ENCODE measurements around the gene RCOR2.

RCOR2 gene

GRCh38 chr11:63920126-63920938, 3.4 kb upstream of the RCOR2 start:
- H3K27me3 ChIP-seq (ENCODE audit: control insufficient read depth, insufficient read depth, low read length): peaks cover 9% of the 10 kb centered on the region
- H3K4me3 ChIP-seq (ENCODE audit: low read depth, low read length): peak overlapping the region; percentile 87
- H3K9ac ChIP-seq (ENCODE audit: low read depth, low read length): peak overlapping the region; percentile 99
- H3K36me3 ChIP-seq (ENCODE audit: control insufficient read depth, insufficient read depth, low read length): peaks cover 3% of the 10 kb centered on the region
- H3K9me3 ChIP-seq (ENCODE audit: control insufficient read depth, insufficient read depth, low read length): no peaks in the 10 kb centered on the region
- peaks cover 8% of the 10 kb centered on the region for H3K4me1 ChIP-seq (ENCODE audit: control insufficient read depth, insufficient read depth, low read length)

GRCh38 chr11:63919267-63920125, 2.5 kb upstream of the RCOR2 start:
- Histone ChIP-seq H3K27me3 (ENCODE audit: control insufficient read depth, insufficient read depth, low read length) (peaks cover 5% of the 10 kb centered on the region), H3K36me3 (ENCODE audit: control insufficient read depth, insufficient read depth, low read length) (peaks cover 9% of the 10 kb centered on the region), H3K4me3 (ENCODE audit: low read depth, low read length) (peak overlapping the region; percentile 87), H3K9ac (ENCODE audit: low read depth, low read length) (peak overlapping the region; percentile 99), H3K9me3 (ENCODE audit: control insufficient read depth, insufficient read depth, low read length) (no peaks in the 10 kb centered on the region), H3K4me1 (ENCODE audit: control insufficient read depth, insufficient read depth, low read length) (peaks cover 8% of the 10 kb centered on the region)

GRCh38 chr11:63918507-63919191, 1.7 kb upstream of the RCOR2 start:
- peaks cover 5% of the 10 kb centered on the region for H3K27me3 ChIP-seq (ENCODE audit: control insufficient read depth, insufficient read depth, low read length)
- peak overlapping the region; percentile 60 for H3K4me3 ChIP-seq (ENCODE audit: low read depth, low read length)
- H3K9ac ChIP-seq (ENCODE audit: low read depth, low read length): peak overlapping the region; percentile 83
- H3K4me1 ChIP-seq (ENCODE audit: control insufficient read depth, insufficient read depth, low read length): peaks cover 8% of the 10 kb centered on the region
- H3K36me3 ChIP-seq (ENCODE audit: control insufficient read depth, insufficient read depth, low read length): peaks cover 18% of the 10 kb centered on the region
- H3K9me3 ChIP-seq (ENCODE audit: control insufficient read depth, insufficient read depth, low read length): no peaks in the 10 kb centered on the region

- no peaks in the 10 kb centered on the region for H3K27me3 ChIP-seq (ENCODE audit: control insufficient read depth, insufficient read depth, low read length)
- H3K36me3 ChIP-seq (ENCODE audit: control insufficient read depth, insufficient read depth, low read length): peaks cover 22% of the 10 kb centered on the region
- H3K4me1 ChIP-seq (ENCODE audit: control insufficient read depth, insufficient read depth, low read length): peaks cover 8% of the 10 kb centered on the region
- H3K9ac ChIP-seq (ENCODE audit: low read depth, low read length): peak overlapping the region; percentile 83
- peak overlapping the region; percentile 71 for H3K4me3 ChIP-seq (ENCODE audit: low read depth, low read length)
- no peaks in the 10 kb centered on the region for H3K9me3 ChIP-seq (ENCODE audit: control insufficient read depth, insufficient read depth, low read length)
Measured at GRCh38 chr11:63917692-63918506, 935 bp upstream of the RCOR2 start.

- Histone ChIP-seq H3K27me3 (ENCODE audit: control insufficient read depth, insufficient read depth, low read length) (no peaks in the 10 kb centered on the region), H3K36me3 (ENCODE audit: control insufficient read depth, insufficient read depth, low read length) (peaks cover 30% of the 10 kb centered on the region), H3K9me3 (ENCODE audit: control insufficient read depth, insufficient read depth, low read length) (no peaks in the 10 kb centered on the region), H3K4me3 (ENCODE audit: low read depth, low read length) (peak overlapping the region; percentile 87), H3K4me1 (ENCODE audit: control insufficient read depth, insufficient read depth, low read length) (peaks cover 5% of the 10 kb centered on the region), H3K9ac (ENCODE audit: low read depth, low read length) (peak overlapping the region; percentile 81)
Measured at GRCh38 chr11:63915961-63916836, 765 bp downstream of the RCOR2 start.

GRCh38 chr11:63914896-63915691, 1.9 kb downstream of the RCOR2 start:
- Histone ChIP-seq H3K4me3 (ENCODE audit: low read depth, low read length) (peak overlapping the region; percentile 87), H3K9ac (ENCODE audit: low read depth, low read length) (peak overlapping the region; percentile 47), H3K27me3 (ENCODE audit: control insufficient read depth, insufficient read depth, low read length) (no peaks in the 10 kb centered on the region), H3K4me1 (ENCODE audit: control insufficient read depth, insufficient read depth, low read length) (peaks cover 7% of the 10 kb centered on the region), H3K36me3 (ENCODE audit: control insufficient read depth, insufficient read depth, low read length) (peaks cover 30% of the 10 kb centered on the region), H3K9me3 (ENCODE audit: control insufficient read depth, insufficient read depth, low read length) (no peaks in the 10 kb centered on the region)

- H3K4me1 ChIP-seq (ENCODE audit: control insufficient read depth, insufficient read depth, low read length): peaks cover 6% of the 10 kb centered on the region
Measured at GRCh38 chr11:63913866-63914830, 2.8 kb downstream of the RCOR2 start.

GRCh38 chr11:63912678-63913077, 4.3 kb downstream of the RCOR2 start:
- H3K4me3 ChIP-seq (ENCODE audit: low read depth, low read length): no peak overlapping the region
- no peaks in the 10 kb centered on the region for H3K9me3 ChIP-seq (ENCODE audit: control insufficient read depth, insufficient read depth, low read length)
- peaks cover 36% of the 10 kb centered on the region for H3K36me3 ChIP-seq (ENCODE audit: control insufficient read depth, insufficient read depth, low read length)
- no peaks in the 10 kb centered on the region for H3K27me3 ChIP-seq (ENCODE audit: control insufficient read depth, insufficient read depth, low read length)
- no peak overlapping the region for H3K9ac ChIP-seq (ENCODE audit: low read depth, low read length)
- peaks cover 13% of the 10 kb centered on the region for H3K4me1 ChIP-seq (ENCODE audit: control insufficient read depth, insufficient read depth, low read length)

More at GRCh38 chr11:63913866-63914830, 2.8 kb downstream of the RCOR2 start:
- Histone ChIP-seq H3K36me3 (ENCODE audit: control insufficient read depth, insufficient read depth, low read length) (peaks cover 30% of the 10 kb centered on the region), H3K4me3 (ENCODE audit: low read depth, low read length) (no peak overlapping the region), H3K27me3 (ENCODE audit: control insufficient read depth, insufficient read depth, low read length) (no peaks in the 10 kb centered on the region), H3K9me3 (ENCODE audit: control insufficient read depth, insufficient read depth, low read length) (no peaks in the 10 kb centered on the region), H3K9ac (ENCODE audit: low read depth, low read length) (no peak overlapping the region)

- H3K9ac ChIP-seq (ENCODE audit: low read depth, low read length): no peak overlapping the region
- peaks cover 36% of the 10 kb centered on the region for H3K36me3 ChIP-seq (ENCODE audit: control insufficient read depth, insufficient read depth, low read length)
- H3K27me3 ChIP-seq (ENCODE audit: control insufficient read depth, insufficient read depth, low read length): no peaks in the 10 kb centered on the region
- no peak overlapping the region for H3K4me3 ChIP-seq (ENCODE audit: low read depth, low read length)
- peaks cover 16% of the 10 kb centered on the region for H3K4me1 ChIP-seq (ENCODE audit: control insufficient read depth, insufficient read depth, low read length)
- no peaks in the 10 kb centered on the region for H3K9me3 ChIP-seq (ENCODE audit: control insufficient read depth, insufficient read depth, low read length)
Measured at GRCh38 chr11:63911876-63912275, 5.1 kb downstream of the RCOR2 start.

All from iPS-15b (cell line).